ENCODE measurements around the gene TMEM145. TPM values are rescaled to one million over a fixed set of nuclear protein-coding genes. Genes with fewer than 3 reads are reported as not detected.

Gene TMEM145
- total and polyA plus RNA-seq, 10 of the 15 experiments (the other 5 are each of a cell fraction or from before 2014, with no cell fraction given), result 0.04 to 0.97 (median 0.16) TPM; not detected in 4

GRCh38 chr19:42325308-42325895 is 12.3 kb downstream of the TMEM145 start, which contains the start of gene MEGF8 (continued):
- no peak for TF ChIP-seq SUZ12 (IDR thresholded peaks at IDR 0.05; ENCODE audit: unreplicated experiment)
- peak; percentile 94 for TF ChIP-seq RUNX3 (IDR thresholded peaks at IDR 0.05; ENCODE audit: low read length)
- TF ChIP-seq GABPA (IDR thresholded peaks at IDR 0.05; ENCODE audit: low read depth), result peak; percentile 61; the same call in 1 of the 2 replicates
- no peak for TF ChIP-seq SREBF2 (IDR thresholded peaks at IDR 0.05; ENCODE audit: low read length)
- no peak for TF ChIP-seq PKNOX1 (IDR thresholded peaks at IDR 0.05)
- TF ChIP-seq STAT3 (IDR thresholded peaks at IDR 0.05; ENCODE audit: low read depth, low read length), result peak; percentile 83; the same call in 1 of the 2 replicates
- TF ChIP-seq ATF7 (IDR thresholded peaks at IDR 0.05; ENCODE audit: low read depth), result no peak
- TF ChIP-seq SREBF1 (IDR thresholded peaks at IDR 0.05; ENCODE audit: low read length), result no peak
- TF ChIP-seq CREM (IDR thresholded peaks at IDR 0.05; ENCODE audit: low read depth), result peak; percentile 58; the same call in 1 of the 2 replicates
- TF ChIP-seq ZBTB11 (CRISPR knock-in tag; IDR thresholded peaks at IDR 0.05), result no peak
- TF ChIP-seq MEF2A (IDR thresholded peaks at IDR 0.05; ENCODE audit: insufficient read depth, low read depth, low read length), result 0 out of 2 replicates have a peak, but pooled peaks have one; percentile 38
- TF ChIP-seq ZNF24 (IDR thresholded peaks at IDR 0.05), result peak; percentile 57; the same call in 1 of the 2 replicates
- TF ChIP-seq, protein P1, sequence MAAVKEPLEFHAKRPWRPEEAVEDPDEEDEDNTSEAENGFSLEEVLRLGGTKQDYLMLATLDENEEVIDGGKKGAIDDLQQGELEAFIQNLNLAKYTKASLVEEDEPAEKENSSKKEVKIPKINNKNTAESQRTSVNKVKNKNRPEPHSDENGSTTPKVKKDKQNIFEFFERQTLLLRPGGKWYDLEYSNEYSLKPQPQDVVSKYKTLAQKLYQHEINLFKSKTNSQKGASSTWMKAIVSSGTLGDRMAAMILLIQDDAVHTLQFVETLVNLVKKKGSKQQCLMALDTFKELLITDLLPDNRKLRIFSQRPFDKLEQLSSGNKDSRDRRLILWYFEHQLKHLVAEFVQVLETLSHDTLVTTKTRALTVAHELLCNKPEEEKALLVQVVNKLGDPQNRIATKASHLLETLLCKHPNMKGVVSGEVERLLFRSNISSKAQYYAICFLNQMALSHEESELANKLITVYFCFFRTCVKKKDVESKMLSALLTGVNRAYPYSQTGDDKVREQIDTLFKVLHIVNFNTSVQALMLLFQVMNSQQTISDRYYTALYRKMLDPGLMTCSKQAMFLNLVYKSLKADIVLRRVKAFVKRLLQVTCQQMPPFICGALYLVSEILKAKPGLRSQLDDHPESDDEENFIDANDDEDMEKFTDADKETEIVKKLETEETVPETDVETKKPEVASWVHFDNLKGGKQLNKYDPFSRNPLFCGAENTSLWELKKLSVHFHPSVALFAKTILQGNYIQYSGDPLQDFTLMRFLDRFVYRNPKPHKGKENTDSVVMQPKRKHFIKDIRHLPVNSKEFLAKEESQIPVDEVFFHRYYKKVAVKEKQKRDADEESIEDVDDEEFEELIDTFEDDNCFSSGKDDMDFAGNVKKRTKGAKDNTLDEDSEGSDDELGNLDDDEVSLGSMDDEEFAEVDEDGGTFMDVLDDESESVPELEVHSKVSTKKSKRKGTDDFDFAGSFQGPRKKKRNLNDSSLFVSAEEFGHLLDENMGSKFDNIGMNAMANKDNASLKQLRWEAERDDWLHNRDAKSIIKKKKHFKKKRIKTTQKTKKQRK (IDR thresholded peaks at IDR 0.05; ENCODE audit: low read depth, low read length), result no peak
- 0 out of 2 replicates have a peak, but pooled peaks have one; percentile 30 for TF ChIP-seq NKRF (conservative IDR thresholded peaks at IDR 0.05)
- 0 out of 2 replicates have a peak, but pooled peaks have one; percentile 47 for TF ChIP-seq ZSCAN29 (IDR thresholded peaks at IDR 0.05)
- no peak for TF ChIP-seq SMARCA5 (IDR thresholded peaks at IDR 0.05)
- no peak for TF ChIP-seq EP300 (IDR thresholded peaks at IDR 0.05; ENCODE audit: borderline replicate concordance in 1 of 2, control insufficient read depth in 1 of 2, low read depth in 2 of 2, low read length in 2 of 2)
- peak; percentile 73 for TF ChIP-seq RELA (IDR thresholded peaks at IDR 0.05; ENCODE audit: borderline replicate concordance, partially characterized antibody)
- TF ChIP-seq, protein P2, sequence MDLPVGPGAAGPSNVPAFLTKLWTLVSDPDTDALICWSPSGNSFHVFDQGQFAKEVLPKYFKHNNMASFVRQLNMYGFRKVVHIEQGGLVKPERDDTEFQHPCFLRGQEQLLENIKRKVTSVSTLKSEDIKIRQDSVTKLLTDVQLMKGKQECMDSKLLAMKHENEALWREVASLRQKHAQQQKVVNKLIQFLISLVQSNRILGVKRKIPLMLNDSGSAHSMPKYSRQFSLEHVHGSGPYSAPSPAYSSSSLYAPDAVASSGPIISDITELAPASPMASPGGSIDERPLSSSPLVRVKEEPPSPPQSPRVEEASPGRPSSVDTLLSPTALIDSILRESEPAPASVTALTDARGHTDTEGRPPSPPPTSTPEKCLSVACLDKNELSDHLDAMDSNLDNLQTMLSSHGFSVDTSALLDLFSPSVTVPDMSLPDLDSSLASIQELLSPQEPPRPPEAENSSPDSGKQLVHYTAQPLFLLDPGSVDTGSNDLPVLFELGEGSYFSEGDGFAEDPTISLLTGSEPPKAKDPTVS (IDR thresholded peaks at IDR 0.05; ENCODE audit: low read depth, low read length), result no peak

Measured in GM12878 (cell line).